ENCODE data around the gene ZER1. TPM values are rescaled to one million over a fixed set of nuclear protein-coding genes. Genes with fewer than 3 reads are reported as not detected.
A peak's percentile ranks its signal among the peaks of the same experiment; 100 is the strongest.

ZER1 gene
- total and polyA plus RNA-seq, 2 of the 8 experiments (the other 6 are each of a cell fraction or from before 2014, with no cell fraction given), result 20.5 to 26.6 TPM

DNA sequence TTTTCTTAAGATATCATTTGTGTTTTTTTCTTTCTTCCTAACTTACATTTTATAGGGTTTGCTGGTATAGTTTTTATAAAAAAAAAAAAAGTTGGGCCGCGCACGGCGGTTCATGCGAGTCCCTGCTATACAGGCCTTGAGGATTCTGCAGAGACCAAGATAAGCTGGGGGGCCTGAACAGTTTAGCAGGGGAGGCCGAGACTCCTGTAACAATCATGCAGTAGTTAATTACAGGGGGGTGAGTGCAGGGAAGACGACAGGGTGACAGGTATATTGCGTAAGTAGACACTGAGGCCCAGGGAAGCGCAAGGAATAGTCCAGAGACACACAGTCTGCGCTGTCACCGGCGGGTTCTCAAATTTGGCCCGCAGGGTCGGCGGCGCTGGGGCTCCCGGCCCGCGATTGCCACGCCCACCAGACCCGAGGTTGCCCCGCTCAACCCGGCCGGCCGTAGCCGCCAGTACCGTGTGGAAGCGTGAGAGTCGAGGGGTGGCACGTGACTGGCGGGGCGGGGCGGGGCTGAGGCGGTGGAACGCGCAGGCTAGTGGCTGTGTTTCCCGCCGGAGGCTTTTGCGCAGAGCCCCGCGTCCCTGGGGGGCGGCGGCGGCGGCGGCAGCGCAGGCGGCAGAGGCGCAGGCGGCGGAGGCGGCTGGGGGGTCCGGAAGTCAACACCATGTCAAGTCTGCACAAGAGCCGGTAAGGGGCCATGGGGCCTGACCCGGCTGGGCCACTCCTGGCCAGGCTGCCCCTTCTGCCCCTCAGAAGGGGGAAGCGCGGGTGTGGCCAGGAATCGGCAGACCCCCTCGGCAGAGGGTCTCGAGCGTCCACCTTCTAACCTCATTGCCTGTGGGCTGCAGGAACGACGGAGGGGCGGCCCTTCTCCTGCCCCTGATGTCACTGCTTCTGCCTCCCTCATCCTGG lies 15.2 kb upstream of the ZER1 start, which contains the start of gene TBC1D13 (continued):
- TF ChIP-seq POU5F1 (IDR thresholded peaks at IDR 0.05; ENCODE audit: low read depth, low read length) (no peak), HDAC6 (IDR thresholded peaks at IDR 0.05; ENCODE audit: low read depth, low read length) (no peak), CBX8 (IDR thresholded peaks at IDR 0.05; ENCODE audit: borderline replicate concordance, low read depth, low read length) (no peak), CEBPB (IDR thresholded peaks at IDR 0.05; ENCODE audit: low read depth, low read length) (peak; percentile 91), PHF8 (conservative IDR thresholded peaks at IDR 0.05; ENCODE audit: low read depth, low read length) (peak; percentile 77), FOSL1 (IDR thresholded peaks at IDR 0.05; ENCODE audit: insufficient read depth, low read depth, low read length) (0 out of 2 replicates have a peak, but pooled peaks have one; percentile 56), ZNF274 (IDR thresholded peaks at IDR 0.05; ENCODE audit: borderline replicate concordance, extremely low read depth, low read length) (no peak), SRF (IDR thresholded peaks at IDR 0.05; ENCODE audit: low read depth, low read length) (no peak), POLR2AphosphoS5 (IDR thresholded peaks at IDR 0.05; ENCODE audit: low read depth, low read length) (no peak), SIX5 (IDR thresholded peaks at IDR 0.05; ENCODE audit: low read depth, low read length) (no peak), TBP (IDR thresholded peaks at IDR 0.05; ENCODE audit: low read depth, low read length) (peak; percentile 69; the same call in 1 of the 2 replicates), RAD21 (IDR thresholded peaks at IDR 0.05 in 1 of 2, conservative IDR thresholded peaks at IDR 0.05 in 1 of 2; ENCODE audit: low read depth in 2 of 2, low read length in 2 of 2) (peak in 1 of 2 experiments; percentile 17; a peak in 1 of 4 replicates), YY1 (IDR thresholded peaks at IDR 0.05; ENCODE audit: low read depth, low read length) (peak; percentile 39; the same call in 1 of the 2 replicates), CBX5 (IDR thresholded peaks at IDR 0.05; ENCODE audit: low read depth, low read length) (no peak), KDM1A (IDR thresholded peaks at IDR 0.05; ENCODE audit: borderline replicate concordance, low read length) (no peak), SP2 (IDR thresholded peaks at IDR 0.05; ENCODE audit: low read length) (no peak)
- TF ChIP-seq, protein P1, sequence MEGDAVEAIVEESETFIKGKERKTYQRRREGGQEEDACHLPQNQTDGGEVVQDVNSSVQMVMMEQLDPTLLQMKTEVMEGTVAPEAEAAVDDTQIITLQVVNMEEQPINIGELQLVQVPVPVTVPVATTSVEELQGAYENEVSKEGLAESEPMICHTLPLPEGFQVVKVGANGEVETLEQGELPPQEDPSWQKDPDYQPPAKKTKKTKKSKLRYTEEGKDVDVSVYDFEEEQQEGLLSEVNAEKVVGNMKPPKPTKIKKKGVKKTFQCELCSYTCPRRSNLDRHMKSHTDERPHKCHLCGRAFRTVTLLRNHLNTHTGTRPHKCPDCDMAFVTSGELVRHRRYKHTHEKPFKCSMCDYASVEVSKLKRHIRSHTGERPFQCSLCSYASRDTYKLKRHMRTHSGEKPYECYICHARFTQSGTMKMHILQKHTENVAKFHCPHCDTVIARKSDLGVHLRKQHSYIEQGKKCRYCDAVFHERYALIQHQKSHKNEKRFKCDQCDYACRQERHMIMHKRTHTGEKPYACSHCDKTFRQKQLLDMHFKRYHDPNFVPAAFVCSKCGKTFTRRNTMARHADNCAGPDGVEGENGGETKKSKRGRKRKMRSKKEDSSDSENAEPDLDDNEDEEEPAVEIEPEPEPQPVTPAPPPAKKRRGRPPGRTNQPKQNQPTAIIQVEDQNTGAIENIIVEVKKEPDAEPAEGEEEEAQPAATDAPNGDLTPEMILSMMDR (IDR thresholded peaks at IDR 0.05; ENCODE audit: control extremely low read depth in 1 of 3, insufficient read depth in 1 of 3, low read depth in 1 of 3, low read length in 3 of 3), result no peak
- TF ChIP-seq, protein P2, sequence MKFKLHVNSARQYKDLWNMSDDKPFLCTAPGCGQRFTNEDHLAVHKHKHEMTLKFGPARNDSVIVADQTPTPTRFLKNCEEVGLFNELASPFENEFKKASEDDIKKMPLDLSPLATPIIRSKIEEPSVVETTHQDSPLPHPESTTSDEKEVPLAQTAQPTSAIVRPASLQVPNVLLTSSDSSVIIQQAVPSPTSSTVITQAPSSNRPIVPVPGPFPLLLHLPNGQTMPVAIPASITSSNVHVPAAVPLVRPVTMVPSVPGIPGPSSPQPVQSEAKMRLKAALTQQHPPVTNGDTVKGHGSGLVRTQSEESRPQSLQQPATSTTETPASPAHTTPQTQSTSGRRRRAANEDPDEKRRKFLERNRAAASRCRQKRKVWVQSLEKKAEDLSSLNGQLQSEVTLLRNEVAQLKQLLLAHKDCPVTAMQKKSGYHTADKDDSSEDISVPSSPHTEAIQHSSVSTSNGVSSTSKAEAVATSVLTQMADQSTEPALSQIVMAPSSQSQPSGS (IDR thresholded peaks at IDR 0.05; ENCODE audit: low read length), result no peak
